SK-N-SH (cell line): Measurements from ENCODE around the gene GTF2E1. TPM values are rescaled to one million over a fixed set of nuclear protein-coding genes. Genes with fewer than 3 reads are reported as not detected.

ENCODE experiments used
- CTCF ChIA-PET: fragments of 300-600, 350-600 bp; formaldehyde crosslinking; extraction: SDS; loops from one replicate; lab custom pipeline; 2021; lab: Yijun Ruan, JAX
- POLR2A ChIA-PET: fragments of 350-600 bp; sonication (Branson Sonifier 250); formaldehyde crosslinking; extraction: SDS; loops from one replicate; lab custom pipeline; 2020; ENCODE audit warnings: antibody characterized with exemption, inconsistent platforms; lab: Yijun Ruan, JAX
- DNase-seq: peaks from one replicate; pipeline ENCODE4 v3.0.0; 2012
- H2AFZ ChIP-seq: fragments of 200-600 bp; sonication (generic); 2 replicates; pipeline ENCODE4 v1.8.1; 2016; ENCODE audit warnings: antibody characterized with exemption, mild to moderate bottlenecking, low read depth
- H3F3A ChIP-seq: fragments of 200-600 bp; sonication (generic); replicated peaks from 2 replicates; pipeline ENCODE3; 2016; ENCODE audit warnings: antibody characterized with exemption, mild to moderate bottlenecking; ENCODE audit not compliant: insufficient read depth
- H3K27ac ChIP-seq, 2 experiments: fragments of 200-500 bp in 1 of 2; fragments of 200-600 bp in 1 of 2; sonication (Bioruptor generic) in 1 of 2; sonication (generic), shearing (Covaris generic) in 1 of 2; 2 replicates each; pipeline versions ENCODE4 v1.5.1 to v1.6.1; 2014 to 2016; ENCODE audit warnings: low read depth in 2 of 2, inconsistent platforms in 1 of 2, low read length in 1 of 2, mild to moderate bottlenecking in 1 of 2, mixed read lengths in 1 of 2
- H3K27me3 ChIP-seq: fragments of 200-600 bp; sonication (generic), shearing (Covaris generic); 2 replicates; pipeline ENCODE4 v1.6.1; 2016; ENCODE audit warnings: mixed run types; ENCODE audit not compliant: insufficient read depth
- H3K36me3 ChIP-seq, 2 experiments: fragments of 200-500 bp in 1 of 2; fragments of 200-600 bp in 1 of 2; sonication (Bioruptor generic) in 1 of 2; sonication (generic) in 1 of 2; replicated peaks in 1 of 2; 2 replicates each; pipeline versions ENCODE3 to v1.5.1; 2014 to 2016; ENCODE audit warnings: low read length in 1 of 2, mild to moderate bottlenecking in 1 of 2; ENCODE audit not compliant: insufficient read depth in 2 of 2, control insufficient read depth in 1 of 2
- H3K4me1 ChIP-seq, 2 experiments: fragments of 200-500 bp in 1 of 2; fragments of 200-600 bp in 1 of 2; sonication (Bioruptor generic) in 1 of 2; sonication (generic), shearing (Covaris generic) in 1 of 2; 2 replicates each; pipeline versions ENCODE4 v1.5.1 to v1.6.1; 2014 to 2016; ENCODE audit warnings: low read depth in 1 of 2, low read length in 1 of 2, mixed run types in 1 of 2; ENCODE audit not compliant: insufficient read depth in 2 of 2, control insufficient read depth in 1 of 2
- H3K4me2 ChIP-seq: fragments of 200-600 bp; sonication (generic), shearing (Covaris generic); 2 replicates; pipeline ENCODE4 v1.6.1; 2017; ENCODE audit warnings: mixed run types
- H3K4me3 ChIP-seq, 2 experiments: fragments of 200-500 bp in 1 of 2; fragments of 200-600 bp in 1 of 2; sonication (Bioruptor generic) in 1 of 2; sonication (generic), shearing (Covaris generic) in 1 of 2; 2 replicates each; pipeline versions ENCODE4 v1.5.1 to v1.8.1; 2014 to 2016; ENCODE audit warnings: low read depth in 2 of 2, inconsistent platforms in 1 of 2, low read length in 1 of 2, mild to moderate bottlenecking in 1 of 2, mixed read lengths in 1 of 2, moderate library complexity in 1 of 2
- H3K79me2 ChIP-seq: fragments of 200-600 bp; sonication (generic); 2 replicates; pipeline ENCODE4 v1.8.1; 2017; ENCODE audit warnings: mild to moderate bottlenecking; ENCODE audit not compliant: insufficient read depth
- H3K9ac ChIP-seq: fragments of 200-600 bp; sonication (generic); 2 replicates; pipeline ENCODE4 v1.6.1; 2017; ENCODE audit warnings: mixed run types
- H3K9me2 ChIP-seq: fragments of 200-600 bp; sonication (generic); 2 replicates; pipeline ENCODE4 v1.6.1; 2017; ENCODE audit warnings: mixed run types
- H3K9me3 ChIP-seq: fragments of 200-600 bp; sonication (generic); 2 replicates; pipeline ENCODE4 v1.6.1; 2017; ENCODE audit warnings: mixed run types, mild to moderate bottlenecking, moderate library complexity
- H4K20me1 ChIP-seq: fragments of 200-600 bp; sonication (generic); 2 replicates; pipeline ENCODE4 v1.6.1; 2017; ENCODE audit warnings: mild to moderate bottlenecking, mixed run types; ENCODE audit not compliant: insufficient read depth
- EZH2phosphoT487 ChIP-seq: fragments of 200-600 bp; sonication (generic); IDR thresholded peaks from 2 replicates; pipeline ENCODE4 v1.6.1; 2017; ENCODE audit warnings: low read depth, mixed run types, mild to moderate bottlenecking, antibody characterized with exemption, moderate library complexity, borderline replicate concordance
- FOSL2 ChIP-seq: IDR thresholded peaks from 2 replicates; pipeline ENCODE4 v1.4.0; 2012; ENCODE audit warnings: low read depth, mild to moderate bottlenecking, moderate library complexity, borderline replicate concordance
- FOXJ3 ChIP-seq: sonication (generic); formaldehyde crosslinking; IDR thresholded peaks from 2 replicates; pipeline ENCODE4 v1.5.1; 2020; ENCODE audit warnings: mild to moderate bottlenecking, missing genetic modification reagents
- IRF3 ChIP-seq: fragments of 150-350 bp; IDR thresholded peaks from 2 replicates; pipeline ENCODE4 v1.6.1; 2016; ENCODE audit warnings: mild to moderate bottlenecking, low read depth, low read length
- JUND ChIP-seq: IDR thresholded peaks from 2 replicates; pipeline ENCODE4 v1.4.0; 2012
- MXI1 ChIP-seq: IDR thresholded peaks from 2 replicates; pipeline ENCODE4 v1.6.1; 2012; ENCODE audit warnings: mild to moderate bottlenecking, low read depth, low read length, improper control_type of control experiment
- NRF1 ChIP-seq: IDR thresholded peaks from 2 replicates; pipeline ENCODE4 v1.6.1; 2012; ENCODE audit warnings: low read depth, mild to moderate bottlenecking, low read length
- PBX3 ChIP-seq: IDR thresholded peaks from 2 replicates; pipeline ENCODE4; 2012
- POLR2AphosphoS5 ChIP-seq: IDR thresholded peaks from 2 replicates; pipeline ENCODE4 v1.6.1; 2012; ENCODE audit warnings: low read depth, low read length
- RAD21 ChIP-seq: IDR thresholded peaks from 2 replicates; pipeline ENCODE4 v1.6.1; 2012; ENCODE audit warnings: mild to moderate bottlenecking, low read length
- REST ChIP-seq: IDR thresholded peaks from 2 replicates; pipeline ENCODE4 v1.6.1; 2012; ENCODE audit warnings: mild to moderate bottlenecking, low read depth, low read length, moderate library complexity
- RXRA ChIP-seq: IDR thresholded peaks from 2 replicates; pipeline ENCODE4 v1.4.0; 2012; ENCODE audit warnings: low read depth, mild to moderate bottlenecking, borderline replicate concordance
- SIN3A ChIP-seq: IDR thresholded peaks from 2 replicates; pipeline ENCODE4 v1.6.1; 2012; ENCODE audit warnings: low read depth, mild to moderate bottlenecking, low read length, moderate library complexity, borderline replicate concordance
- SMC3 ChIP-seq: IDR thresholded peaks from 2 replicates; pipeline ENCODE4 v1.6.1; 2012; ENCODE audit warnings: low read depth, low read length, improper control_type of control experiment
- TAF1 ChIP-seq: IDR thresholded peaks from 2 replicates; pipeline ENCODE4 v1.6.1; 2012; ENCODE audit warnings: low read depth, mild to moderate bottlenecking, low read length, moderate library complexity, borderline replicate concordance
- TCF12 ChIP-seq: IDR thresholded peaks from 2 replicates; pipeline ENCODE4 v1.4.0; 2012
- USF2 ChIP-seq: fragments of 150-350 bp; IDR thresholded peaks from 2 replicates; pipeline ENCODE4 v1.6.1; 2017; ENCODE audit warnings: antibody characterized with exemption, low read length, low read depth, borderline replicate concordance
- YY1 ChIP-seq: IDR thresholded peaks from 2 replicates; pipeline ENCODE4 v1.4.0; 2012; ENCODE audit warnings: low read depth, mild to moderate bottlenecking
- ZBTB33 ChIP-seq: IDR thresholded peaks from 2 replicates; pipeline ENCODE4 v1.4.0; 2012; ENCODE audit warnings: low read depth, borderline replicate concordance
- WGBS: methylation state at CpG from one replicate; pipeline ENCODE4 v1.1.6; 2017; ENCODE audit warnings: low lambda C conversion rate; 5-methylcytosine and 5-hydroxymethylcytosine counted together
- polyA plus RNA-seq, 3 experiments: library from polyadenylated mRNA; depleted of rRNA; stranded (reverse); fragments of >200 nt; gene quantifications; 2 replicates each; pipeline ENCODE4 v1.2.3, GENCODE V29; 2012

GTF2E1 gene
- polyA plus RNA-seq, 1 of the 3 experiments (the other 2 are of a cell fraction), result 5.7 TPM

GRCh38 chr3:120769436-120769835 lies 26.9 kb downstream of the GTF2E1 start:
- WGBS, result 97% methylated on average over 2 of the region's 2 CpGs
- POLR2A ChIA-PET, result no interaction called here

More at GRCh38 chr3:120769436-120769835, 26.9 kb downstream of the GTF2E1 start:
- Histone ChIP-seq H3K9me2 (no peaks in the 10 kb centered on the region), H3K36me3 (peaks cover 5 to 27% of the 10 kb centered on the region in 2 experiments), H3K9me3 (no peaks in the 10 kb centered on the region), H2AFZ (no peak overlapping the region), H3K4me1 (peaks cover 3 to 10% of the 10 kb centered on the region in 2 experiments; a peak in 3 of 4 replicates), H4K20me1 (no peaks in the 10 kb centered on the region), H3K4me2 (no peak overlapping the region), H3K27ac (no peak overlapping the region), H3K9ac (no peak overlapping the region), H3K27me3 (no peaks in the 10 kb centered on the region), H3K4me3 (no peak overlapping the region), H3F3A (peaks cover 6% of the 10 kb centered on the region), H3K79me2 (peaks cover 52% of the 10 kb centered on the region)
- CTCF ChIA-PET, result interaction anchor here (1.9 kb wide), 1 partner anchor 26 kb away, joined by 7 read pairs; no protein-coding TSS in a partner anchor
- no peak for DNase-seq
- TF ChIP-seq IRF3 (no peak), TAF1 (no peak), USF2 (no peak), NRF1 (no peak), SMC3 (no peak), FOSL2 (no peak), TCF12 (no peak), PBX3 (no peak), YY1 (no peak), REST (no peak), EZH2phosphoT487 (no peak), JUND (no peak), RAD21 (no peak), RXRA (no peak), SIN3A (no peak), POLR2AphosphoS5 (no peak), MXI1 (no peak), FOXJ3 (CRISPR knock-in tag) (no peak), ZBTB33 (no peak)
